ENCODE data around the gene CFDP1.

The CFDP1 gene

DNA sequence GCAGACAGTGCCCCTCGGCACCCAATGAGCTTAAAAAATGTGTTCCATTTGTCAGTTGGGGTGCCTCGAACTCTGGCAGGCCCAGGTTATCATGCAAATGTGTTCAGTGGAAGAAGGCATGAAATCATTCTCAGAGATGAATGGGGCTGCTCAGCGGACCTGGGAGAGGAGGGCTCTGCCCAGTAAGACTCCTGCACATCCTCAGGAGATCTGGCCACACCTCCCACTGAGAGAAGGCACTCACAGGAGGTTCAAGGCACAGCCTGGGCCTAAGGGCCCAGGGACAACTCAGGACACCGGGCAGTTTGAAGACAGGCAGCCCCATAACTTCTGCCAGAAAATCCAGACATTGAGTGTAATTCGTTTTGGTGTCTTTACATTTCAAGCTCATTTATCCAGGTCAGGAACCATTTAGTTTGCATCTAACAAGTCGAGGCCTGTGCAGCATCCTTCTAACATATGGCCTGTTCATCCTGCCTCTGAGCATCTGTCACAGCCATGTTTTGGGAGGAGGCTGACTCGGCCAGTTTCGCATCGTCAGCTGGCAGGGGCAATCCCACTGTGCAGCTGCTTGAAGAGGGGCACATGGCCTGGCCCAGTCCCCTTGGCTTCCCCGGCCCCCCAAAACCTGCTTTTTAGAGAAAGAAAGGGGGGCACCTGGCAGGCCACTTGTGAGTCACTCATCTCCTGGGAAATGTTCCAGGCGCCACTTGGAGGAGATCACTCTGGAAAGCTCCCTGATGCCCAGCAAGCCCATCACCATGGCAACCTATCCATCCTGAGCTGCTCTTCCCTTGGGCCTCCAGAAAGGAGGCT lies 150.6 kb downstream of the CFDP1 start (continued):
- TF ChIP-seq, protein P1, sequence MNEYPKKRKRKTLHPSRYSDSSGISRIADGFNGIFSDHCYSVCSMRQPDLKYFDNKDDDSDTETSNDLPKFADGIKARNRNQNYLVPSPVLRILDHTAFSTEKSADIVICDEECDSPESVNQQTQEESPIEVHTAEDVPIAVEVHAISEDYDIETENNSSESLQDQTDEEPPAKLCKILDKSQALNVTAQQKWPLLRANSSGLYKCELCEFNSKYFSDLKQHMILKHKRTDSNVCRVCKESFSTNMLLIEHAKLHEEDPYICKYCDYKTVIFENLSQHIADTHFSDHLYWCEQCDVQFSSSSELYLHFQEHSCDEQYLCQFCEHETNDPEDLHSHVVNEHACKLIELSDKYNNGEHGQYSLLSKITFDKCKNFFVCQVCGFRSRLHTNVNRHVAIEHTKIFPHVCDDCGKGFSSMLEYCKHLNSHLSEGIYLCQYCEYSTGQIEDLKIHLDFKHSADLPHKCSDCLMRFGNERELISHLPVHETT (tag by site-specific recombination; IDR thresholded peaks at IDR 0.05) = no peak
- TF ChIP-seq ZNF629 (tag by site-specific recombination; IDR thresholded peaks at IDR 0.05) = no peak
- no peak for TF ChIP-seq ZNF146 (tag by site-specific recombination; IDR thresholded peaks at IDR 0.05)
- TF ChIP-seq, protein P2, sequence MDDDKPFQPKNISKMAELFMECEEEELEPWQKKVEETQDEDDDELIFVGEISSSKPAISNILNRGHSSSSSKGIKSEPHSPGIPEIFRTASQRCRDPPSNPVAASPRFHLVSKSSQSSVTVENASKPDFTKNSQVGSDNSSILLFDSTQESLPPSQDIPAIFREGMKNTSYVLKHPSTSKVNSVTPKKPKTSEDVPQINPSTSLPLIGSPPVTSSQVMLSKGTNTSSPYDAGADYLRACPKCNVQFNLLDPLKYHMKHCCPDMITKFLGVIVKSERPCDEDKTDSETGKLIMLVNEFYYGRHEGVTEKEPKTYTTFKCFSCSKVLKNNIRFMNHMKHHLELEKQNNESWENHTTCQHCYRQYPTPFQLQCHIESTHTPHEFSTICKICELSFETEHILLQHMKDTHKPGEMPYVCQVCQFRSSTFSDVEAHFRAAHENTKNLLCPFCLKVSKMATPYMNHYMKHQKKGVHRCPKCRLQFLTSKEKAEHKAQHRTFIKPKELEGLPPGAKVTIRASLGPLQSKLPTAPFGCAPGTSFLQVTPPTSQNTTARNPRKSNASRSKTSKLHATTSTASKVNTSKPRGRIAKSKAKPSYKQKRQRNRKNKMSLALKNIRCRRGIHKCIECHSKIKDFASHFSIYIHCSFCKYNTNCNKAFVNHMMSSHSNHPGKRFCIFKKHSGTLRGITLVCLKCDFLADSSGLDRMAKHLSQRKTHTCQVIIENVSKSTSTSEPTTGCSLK (tag by site-specific recombination; IDR thresholded peaks at IDR 0.05) = no peak
- no peak for TF ChIP-seq ZIC2 (tag by site-specific recombination; IDR thresholded peaks at IDR 0.05)

GRCh38 chr16:75281826-75282225 lies 151.5 kb downstream of the CFDP1 start:
- H3K9me3 ChIP-seq (ENCODE audit: control insufficient read depth, insufficient read depth, low read depth, low read length) = no peaks in the 10 kb centered on the region
- ChIA-PET CTCF (interaction anchor here (1.6 kb wide), 1 partner anchor 97 kb away, joined by 3 read pairs; no protein-coding TSS in a partner anchor), POLR2A (no interaction called here)
- TF ChIP-seq KLF10 (tag by site-specific recombination; IDR thresholded peaks at IDR 0.05) (no peak), ZNF2 (tag by site-specific recombination; IDR thresholded peaks at IDR 0.05) (no peak), HOXA7 (CRISPR knock-in tag; IDR thresholded peaks at IDR 0.05; ENCODE audit: borderline replicate concordance) (no peak), ZNF785 (tag by site-specific recombination; IDR thresholded peaks at IDR 0.05) (no peak), GFI1B (tag by site-specific recombination; IDR thresholded peaks at IDR 0.05) (no peak), ZBTB49 (tag by site-specific recombination; IDR thresholded peaks at IDR 0.05; ENCODE audit: low read depth) (no peak), GLIS1 (tag by site-specific recombination; IDR thresholded peaks at IDR 0.05) (no peak), ZSCAN16 (tag by site-specific recombination; IDR thresholded peaks at IDR 0.05) (no peak)
- TF ChIP-seq, protein P3, sequence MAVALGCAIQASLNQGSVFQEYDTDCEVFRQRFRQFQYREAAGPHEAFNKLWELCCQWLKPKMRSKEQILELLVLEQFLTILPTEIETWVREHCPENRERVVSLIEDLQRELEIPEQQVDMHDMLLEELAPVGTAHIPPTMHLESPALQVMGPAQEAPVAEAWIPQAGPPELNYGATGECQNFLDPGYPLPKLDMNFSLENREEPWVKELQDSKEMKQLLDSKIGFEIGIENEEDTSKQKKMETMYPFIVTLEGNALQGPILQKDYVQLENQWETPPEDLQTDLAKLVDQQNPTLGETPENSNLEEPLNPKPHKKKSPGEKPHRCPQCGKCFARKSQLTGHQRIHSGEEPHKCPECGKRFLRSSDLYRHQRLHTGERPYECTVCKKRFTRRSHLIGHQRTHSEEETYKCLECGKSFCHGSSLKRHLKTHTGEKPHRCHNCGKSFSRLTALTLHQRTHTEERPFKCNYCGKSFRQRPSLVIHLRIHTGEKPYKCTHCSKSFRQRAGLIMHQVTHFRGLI (tag by site-specific recombination; IDR thresholded peaks at IDR 0.05) = no peak
- TF ChIP-seq, protein P4, sequence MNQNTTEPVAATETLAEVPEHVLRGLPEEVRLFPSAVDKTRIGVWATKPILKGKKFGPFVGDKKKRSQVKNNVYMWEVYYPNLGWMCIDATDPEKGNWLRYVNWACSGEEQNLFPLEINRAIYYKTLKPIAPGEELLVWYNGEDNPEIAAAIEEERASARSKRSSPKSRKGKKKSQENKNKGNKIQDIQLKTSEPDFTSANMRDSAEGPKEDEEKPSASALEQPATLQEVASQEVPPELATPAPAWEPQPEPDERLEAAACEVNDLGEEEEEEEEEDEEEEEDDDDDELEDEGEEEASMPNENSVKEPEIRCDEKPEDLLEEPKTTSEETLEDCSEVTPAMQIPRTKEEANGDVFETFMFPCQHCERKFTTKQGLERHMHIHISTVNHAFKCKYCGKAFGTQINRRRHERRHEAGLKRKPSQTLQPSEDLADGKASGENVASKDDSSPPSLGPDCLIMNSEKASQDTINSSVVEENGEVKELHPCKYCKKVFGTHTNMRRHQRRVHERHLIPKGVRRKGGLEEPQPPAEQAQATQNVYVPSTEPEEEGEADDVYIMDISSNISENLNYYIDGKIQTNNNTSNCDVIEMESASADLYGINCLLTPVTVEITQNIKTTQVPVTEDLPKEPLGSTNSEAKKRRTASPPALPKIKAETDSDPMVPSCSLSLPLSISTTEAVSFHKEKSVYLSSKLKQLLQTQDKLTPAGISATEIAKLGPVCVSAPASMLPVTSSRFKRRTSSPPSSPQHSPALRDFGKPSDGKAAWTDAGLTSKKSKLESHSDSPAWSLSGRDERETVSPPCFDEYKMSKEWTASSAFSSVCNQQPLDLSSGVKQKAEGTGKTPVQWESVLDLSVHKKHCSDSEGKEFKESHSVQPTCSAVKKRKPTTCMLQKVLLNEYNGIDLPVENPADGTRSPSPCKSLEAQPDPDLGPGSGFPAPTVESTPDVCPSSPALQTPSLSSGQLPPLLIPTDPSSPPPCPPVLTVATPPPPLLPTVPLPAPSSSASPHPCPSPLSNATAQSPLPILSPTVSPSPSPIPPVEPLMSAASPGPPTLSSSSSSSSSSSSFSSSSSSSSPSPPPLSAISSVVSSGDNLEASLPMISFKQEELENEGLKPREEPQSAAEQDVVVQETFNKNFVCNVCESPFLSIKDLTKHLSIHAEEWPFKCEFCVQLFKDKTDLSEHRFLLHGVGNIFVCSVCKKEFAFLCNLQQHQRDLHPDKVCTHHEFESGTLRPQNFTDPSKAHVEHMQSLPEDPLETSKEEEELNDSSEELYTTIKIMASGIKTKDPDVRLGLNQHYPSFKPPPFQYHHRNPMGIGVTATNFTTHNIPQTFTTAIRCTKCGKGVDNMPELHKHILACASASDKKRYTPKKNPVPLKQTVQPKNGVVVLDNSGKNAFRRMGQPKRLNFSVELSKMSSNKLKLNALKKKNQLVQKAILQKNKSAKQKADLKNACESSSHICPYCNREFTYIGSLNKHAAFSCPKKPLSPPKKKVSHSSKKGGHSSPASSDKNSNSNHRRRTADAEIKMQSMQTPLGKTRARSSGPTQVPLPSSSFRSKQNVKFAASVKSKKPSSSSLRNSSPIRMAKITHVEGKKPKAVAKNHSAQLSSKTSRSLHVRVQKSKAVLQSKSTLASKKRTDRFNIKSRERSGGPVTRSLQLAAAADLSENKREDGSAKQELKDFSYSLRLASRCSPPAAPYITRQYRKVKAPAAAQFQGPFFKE (tag by site-specific recombination; IDR thresholded peaks at IDR 0.05; ENCODE audit: borderline replicate concordance) = no peak
- no peak overlapping the region for H3K4me3 ChIP-seq (ENCODE audit: low read depth, low read length)
- no peaks in the 10 kb centered on the region for H3K36me3 ChIP-seq (ENCODE audit: control insufficient read depth in 2 of 2, insufficient read depth in 1 of 2, low read length in 2 of 2)
- no peaks in the 10 kb centered on the region for H3K4me1 ChIP-seq (ENCODE audit: control insufficient read depth, insufficient read depth, low read length)
- no peak overlapping the region for H3K27ac ChIP-seq (ENCODE audit: extremely low read depth, low read depth, low read length)
